Kidney epithelial cell (primary cell): ENCODE results near the gene CDH23. TPM values are rescaled to one million over a fixed set of nuclear protein-coding genes. Genes with fewer than 3 reads are reported as not detected.

Source experiments
- DNase-seq: peaks from one replicate; pipeline ENCODE4 v3.0.0-alpha.2; 2010; ENCODE audit warnings: low read depth
- H3K27me3 ChIP-seq: 2 replicates; pipeline ENCODE4 v1.6.0; 2011; ENCODE audit warnings: low read length; ENCODE audit not compliant: control insufficient read depth, insufficient read depth
- H3K36me3 ChIP-seq: 2 replicates; pipeline ENCODE4 v1.5.1; 2011; ENCODE audit warnings: low read length; ENCODE audit not compliant: control insufficient read depth, insufficient read depth
- H3K4me3 ChIP-seq: 2 replicates; pipeline ENCODE4 v1.5.1; 2011; ENCODE audit warnings: low read depth, mild to moderate bottlenecking, control low read depth, low read length
- CTCF ChIP-seq: IDR thresholded peaks from 2 replicates; pipeline ENCODE4 v1.5.1; 2011; ENCODE audit warnings: mild to moderate bottlenecking, moderate library complexity, low read length, control low read depth, inconsistent platforms; ENCODE audit not compliant: insufficient read depth, poor library complexity, severe bottlenecking
- total RNA-seq: library from RNA; depleted of rRNA; stranded (reverse); fragments of >200 nt; gene quantifications from 2 replicates; pipeline ENCODE4 v1.2.3, GENCODE V29; 2015

The CDH23 gene
- total RNA-seq, 1 donor from 2014 or later: 0.04 TPM

GRCh38 chr10:71756311-71757191, 359.8 kb downstream of the CDH23 start:
- no peaks in the 10 kb centered on the region for H3K27me3 ChIP-seq
- DNase-seq: no peak
- H3K36me3 ChIP-seq: no peaks in the 10 kb centered on the region
- no peak for TF ChIP-seq CTCF
- H3K4me3 ChIP-seq: no peak overlapping the region

GRCh38 chr10:71757399-71757922, 360.7 kb downstream of the CDH23 start:
- H3K27me3 ChIP-seq: no peaks in the 10 kb centered on the region
- DNase-seq: no peak
- no peak overlapping the region for H3K4me3 ChIP-seq
- H3K36me3 ChIP-seq: no peaks in the 10 kb centered on the region
- TF ChIP-seq CTCF: no peak

- Histone ChIP-seq H3K4me3 (no peak overlapping the region), H3K27me3 (no peaks in the 10 kb centered on the region), H3K36me3 (no peaks in the 10 kb centered on the region)
- no peak for TF ChIP-seq CTCF
- DNase-seq: no peak
Measured at GRCh38 chr10:71761105-71761511, 364.4 kb downstream of the CDH23 start.

- peak; percentile 10 for TF ChIP-seq CTCF
- no peaks in the 10 kb centered on the region for H3K27me3 ChIP-seq
- H3K4me3 ChIP-seq: no peak overlapping the region
- no peak for DNase-seq
- H3K36me3 ChIP-seq: no peaks in the 10 kb centered on the region
Measured at GRCh38 chr10:71761541-71762113, 364.9 kb downstream of the CDH23 start.

- Histone ChIP-seq H3K27me3 (no peaks in the 10 kb centered on the region), H3K36me3 (no peaks in the 10 kb centered on the region), H3K4me3 (no peak overlapping the region)
- TF ChIP-seq CTCF: no peak
- DNase-seq: no peak
Measured at GRCh38 chr10:71762324-71762723, 365.6 kb downstream of the CDH23 start.
